Stimulated activated CD8-positive, alpha-beta memory T cell treated with anti-CD3 and anti-CD28 coated beads, Interleukin-15, amount 100 ng/mL, for 4 hours (primary cell): ENCODE data around the gene NOS2.
"Not testable (repeated sequence)": the region's sequence is repeated elsewhere in the genome, so short reads cannot be mapped to it uniquely, and the experiment has no call there.

ENCODE experiments used
- DNase-seq, 2 donors: peaks; one replicate each; pipeline ENCODE4 v3.0.0-alpha.2; 2020; ENCODE audit warnings: low read depth in 2 of 2

NOS2 gene

DNA sequence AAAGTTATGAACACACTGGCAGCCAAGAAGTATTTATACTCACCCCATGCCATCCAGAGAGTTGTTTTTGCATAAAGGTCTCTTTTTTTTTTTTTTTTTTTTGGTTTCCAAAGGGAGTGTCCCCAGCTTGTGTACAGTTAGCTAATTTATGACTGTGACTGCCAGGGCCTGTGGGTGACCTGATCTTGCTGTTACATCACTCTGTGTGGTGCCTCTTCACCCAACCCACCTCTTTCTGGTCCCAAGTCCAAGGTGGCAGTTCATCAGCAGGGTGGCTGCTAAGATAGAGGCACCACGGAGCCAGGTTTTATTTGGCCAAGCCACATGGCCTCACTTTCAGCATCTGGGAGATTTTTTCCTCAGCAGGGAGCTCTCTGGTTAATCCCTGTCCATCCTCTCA is at the start of gene NOS2:
NOS2 (minus strand) TSS at position 8 of the 400 bp plus-strand sequence. CDS start 1,720 bp downstream, outside the sequence.
- DNase-seq: no peak

DNA sequence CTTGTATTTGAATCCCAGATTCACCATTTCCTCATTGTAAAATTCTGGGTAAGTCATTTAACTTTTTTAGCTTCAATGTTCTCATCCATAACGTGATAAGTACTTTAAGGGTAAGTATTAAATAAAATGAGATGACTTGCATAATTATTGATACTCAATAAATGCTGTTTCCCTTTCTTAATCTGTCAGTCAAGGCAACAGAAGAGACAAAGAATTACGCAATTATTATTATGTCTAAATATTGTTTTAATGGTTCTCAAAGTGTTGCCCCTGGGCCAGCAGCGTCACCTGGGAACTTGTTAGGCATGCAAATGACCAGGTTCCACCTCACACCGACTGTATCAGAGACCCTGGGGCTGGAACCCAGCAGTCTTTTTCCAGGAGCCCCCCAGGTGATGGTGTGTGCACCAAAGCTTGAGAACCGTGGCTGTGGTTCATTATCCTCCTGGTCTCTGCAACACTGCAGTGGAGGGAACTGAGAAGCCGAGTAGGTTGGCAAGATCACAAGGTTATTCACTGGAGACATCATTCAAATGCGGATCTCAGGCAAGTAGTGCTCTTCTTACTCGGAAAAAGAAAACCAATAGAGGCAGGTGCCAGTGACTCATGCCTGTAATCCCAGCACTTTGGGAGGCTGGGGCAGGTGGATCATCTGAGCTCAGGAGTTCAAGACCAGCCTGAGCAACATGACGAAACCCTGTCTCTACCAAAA is 49.3 kb upstream of the NOS2 start:
- no peak for DNase-seq

DNA sequence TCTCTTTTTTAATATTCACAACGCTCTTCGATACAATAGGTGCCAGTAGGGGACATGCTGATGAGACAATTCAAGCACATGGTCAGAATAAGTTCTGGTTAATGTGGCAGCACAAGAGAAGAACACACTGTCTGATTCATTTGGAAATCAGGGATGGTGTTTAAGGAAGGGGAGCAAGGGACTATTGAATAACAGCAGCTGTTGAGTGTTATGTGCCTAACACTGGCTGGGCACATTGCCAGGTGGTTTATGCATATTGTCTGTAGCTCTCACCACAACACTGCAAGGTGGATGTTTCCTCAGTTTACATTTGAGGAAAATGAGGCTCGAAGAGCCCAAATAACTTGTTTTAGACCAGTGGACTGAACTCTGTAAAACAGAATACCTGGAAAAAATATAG is 48.6 kb upstream of the NOS2 start:
- no peak for DNase-seq

DNA sequence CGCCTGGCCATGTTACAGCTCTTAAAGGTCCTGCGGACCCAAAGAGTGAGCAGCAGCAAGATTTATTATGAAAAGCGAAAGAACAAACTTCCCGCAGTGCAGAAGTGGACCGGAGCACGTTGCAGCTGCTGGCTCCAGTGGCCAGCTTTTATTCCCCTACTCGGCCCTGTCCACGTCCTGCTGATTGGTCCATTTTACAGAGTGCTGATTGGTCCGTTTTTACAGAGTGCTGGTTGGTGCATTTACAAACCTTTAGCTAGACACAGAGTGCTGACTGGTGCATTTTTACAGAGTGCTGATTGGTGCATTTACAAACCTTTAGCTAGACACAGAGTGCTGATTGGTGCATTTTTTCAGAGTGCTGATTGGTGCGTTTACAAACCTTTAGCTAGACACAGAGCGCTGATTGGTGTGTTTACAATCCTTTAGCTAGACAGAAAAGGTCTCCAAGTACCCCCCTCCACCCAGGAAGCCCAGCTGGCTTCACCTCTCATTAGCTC is 46.5 kb upstream of the NOS2 start:
- not testable (repeated sequence) for DNase-seq

DNA sequence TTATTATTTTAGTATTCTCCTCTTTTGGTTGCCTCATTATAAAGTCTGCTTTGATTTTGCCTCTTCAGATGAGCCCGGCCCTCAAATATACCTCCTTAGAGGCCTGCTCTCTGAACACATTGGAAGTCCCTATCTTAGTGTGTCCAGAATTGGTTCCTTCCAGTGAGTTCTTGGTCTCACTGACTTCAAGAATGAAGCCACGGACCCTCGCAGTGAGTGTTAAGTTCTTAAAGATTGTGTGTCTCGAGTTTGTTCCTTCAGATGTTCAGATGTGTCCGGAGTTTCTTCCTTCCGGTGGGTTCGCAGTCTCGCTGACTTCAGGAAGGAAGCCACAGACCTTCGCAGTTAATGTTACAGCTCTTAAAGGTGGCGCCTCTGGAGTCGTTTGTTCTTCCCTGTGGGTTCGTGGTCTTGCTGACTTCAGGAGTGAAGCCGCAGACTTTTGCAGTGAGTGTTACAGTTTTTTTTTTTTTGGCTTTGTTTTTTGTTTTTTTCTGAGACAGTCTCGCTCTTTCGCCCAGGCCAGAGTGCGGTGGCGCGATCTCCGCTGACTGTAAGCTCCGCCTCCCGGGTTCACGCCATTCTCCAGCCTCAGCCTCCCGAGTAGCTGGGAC is 45.8 kb upstream of the NOS2 start:
- DNase-seq: peak in 1 of 2 donors; percentile 6

DNA sequence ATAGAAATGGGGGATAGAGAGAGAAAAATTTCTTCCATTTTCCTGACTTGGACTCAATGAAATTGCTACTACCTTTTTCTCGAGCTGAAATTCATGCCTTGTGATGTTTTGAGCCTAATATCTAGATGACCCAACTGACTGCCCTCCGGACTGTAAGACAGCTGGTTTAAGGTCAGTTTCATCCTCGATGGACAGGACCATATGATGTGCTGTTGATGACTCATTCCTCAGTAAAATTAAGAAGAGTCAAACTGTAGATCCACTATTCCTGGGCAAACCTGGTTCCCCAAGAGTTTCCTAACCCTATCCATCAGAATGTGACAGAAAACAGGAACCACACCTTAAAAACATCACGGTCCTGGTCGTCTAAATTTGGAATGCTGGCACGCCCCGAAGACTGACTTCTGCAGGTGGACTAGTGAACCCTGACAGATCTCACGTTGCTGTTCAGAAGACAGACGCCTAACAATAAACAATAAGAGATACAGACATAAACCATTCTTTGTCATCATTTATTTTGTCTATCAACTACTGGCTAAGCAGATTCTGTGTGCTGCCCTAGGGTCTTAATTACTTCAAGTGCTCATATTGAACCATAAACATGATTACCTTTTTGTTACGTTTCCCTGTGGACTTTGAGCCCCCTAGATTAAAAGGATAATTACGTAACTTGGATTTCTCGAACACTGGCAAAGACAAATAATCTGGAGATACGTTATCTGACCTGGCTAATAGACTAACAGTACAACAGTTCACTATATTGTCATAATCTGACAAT is 45.1 kb upstream of the NOS2 start:
- DNase-seq: no peak

DNA sequence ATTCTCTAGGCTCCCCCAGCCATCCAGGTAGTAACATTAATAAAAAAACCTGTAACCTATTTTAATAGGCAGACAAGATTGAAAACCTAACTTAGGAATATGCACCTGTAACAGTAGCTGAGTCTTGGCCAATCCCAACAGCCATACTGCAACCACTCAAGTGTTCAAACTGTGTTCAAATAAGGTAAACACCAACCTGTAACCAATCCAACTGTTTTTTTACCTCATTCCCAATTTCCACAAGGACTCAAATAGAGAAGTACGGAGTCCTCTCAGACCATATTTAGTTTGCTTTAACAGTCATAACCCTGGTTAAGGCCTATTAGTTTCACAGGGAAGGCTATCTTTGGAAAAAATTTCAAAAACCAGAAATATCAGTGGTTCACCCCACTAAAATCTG is 40.4 kb upstream of the NOS2 start:
- DNase-seq: no peak

DNA sequence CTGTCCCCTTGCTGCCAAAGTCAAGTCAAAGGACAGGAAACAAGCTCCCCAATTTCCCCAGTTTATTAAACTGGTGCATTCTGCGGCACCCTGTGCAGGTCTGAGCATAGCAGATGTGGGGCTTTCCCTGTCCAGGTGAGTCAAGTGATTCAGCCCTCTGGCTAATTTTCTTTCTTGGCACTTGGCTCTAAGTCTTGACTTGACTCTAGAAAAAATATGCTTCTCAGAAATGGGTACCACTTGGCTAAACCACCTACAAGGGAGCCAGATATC is 40.0 kb upstream of the NOS2 start:
- DNase-seq: not testable (repeated sequence)

DNA sequence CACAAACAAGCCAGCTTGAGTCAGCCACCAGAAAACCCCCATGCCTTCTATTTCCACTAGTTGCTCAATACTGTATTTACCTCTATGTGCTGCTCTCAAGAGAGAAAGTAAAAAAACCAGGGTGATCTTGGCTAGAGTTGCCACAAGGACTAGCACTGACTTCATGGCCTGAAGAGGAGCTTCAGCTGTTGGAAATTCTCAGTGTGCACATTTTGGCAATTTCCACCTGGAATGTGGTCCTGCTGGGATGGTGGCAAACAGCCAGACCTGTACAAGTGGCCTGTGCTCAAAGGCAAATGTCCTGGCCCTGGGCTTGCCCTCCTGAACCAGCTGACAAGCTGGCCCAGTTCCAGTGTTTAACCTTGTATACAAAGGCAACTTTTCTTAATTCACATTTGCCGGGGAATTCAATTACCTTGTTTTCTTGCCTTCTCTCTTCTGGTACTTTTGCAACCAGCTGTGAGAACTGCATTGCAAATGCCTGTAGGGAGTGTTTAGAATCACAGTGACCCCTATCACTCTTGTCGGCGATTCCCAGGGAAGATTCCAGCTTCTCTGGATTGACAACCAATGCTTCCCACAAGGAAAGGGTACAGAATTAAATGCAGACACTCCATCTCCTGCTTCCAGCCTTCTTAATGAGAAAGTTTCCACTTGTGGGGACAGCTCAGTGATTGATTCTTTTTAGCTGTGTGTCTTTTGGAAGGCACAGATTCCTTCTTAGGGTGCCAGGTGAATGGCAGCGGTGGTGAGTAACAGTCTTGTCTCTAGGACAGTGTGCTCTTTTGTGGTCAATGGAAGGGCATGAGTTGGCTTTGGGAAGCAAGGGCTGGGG is 39.5 kb upstream of the NOS2 start:
- not testable (repeated sequence) for DNase-seq

DNA sequence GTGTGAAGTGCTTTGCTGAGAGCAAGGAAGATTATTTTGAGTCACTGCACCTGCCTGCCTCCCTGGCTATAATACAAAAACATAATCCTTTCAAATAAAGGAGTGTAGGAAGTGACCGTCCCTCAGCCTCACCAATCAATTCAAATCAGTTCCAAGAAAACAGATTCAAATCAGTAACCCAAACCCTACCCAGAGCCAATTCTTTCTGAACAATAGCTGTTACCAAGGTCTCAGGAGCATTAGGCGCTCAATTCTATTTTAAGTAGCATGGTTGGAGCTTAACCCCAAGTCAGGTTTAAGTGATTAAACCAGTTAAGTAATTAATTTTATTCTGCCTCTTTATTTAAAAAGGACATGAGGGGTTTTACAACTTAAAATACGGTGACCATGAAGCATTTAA is 38.3 kb upstream of the NOS2 start:
- not testable (repeated sequence) for DNase-seq

DNA sequence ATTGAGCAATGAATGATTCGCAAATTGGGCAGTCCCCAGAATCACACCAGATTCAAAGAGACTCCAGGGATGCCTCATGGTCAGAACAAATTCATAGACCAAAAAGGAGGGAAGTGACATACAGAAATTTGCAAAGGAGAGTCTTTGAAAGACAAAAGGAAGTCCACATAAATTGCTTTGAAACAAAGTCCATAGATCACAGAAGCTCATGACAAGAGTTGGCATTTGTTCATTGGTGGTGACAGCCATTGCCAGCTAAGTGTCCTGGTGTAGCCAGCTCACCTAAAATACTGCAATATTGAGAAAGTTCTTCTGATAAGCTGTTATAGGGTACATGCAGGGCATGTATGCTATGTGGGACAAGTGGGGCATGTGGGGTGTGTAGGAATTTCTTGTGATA is 37.4 kb upstream of the NOS2 start:
- not testable (repeated sequence) for DNase-seq

DNA sequence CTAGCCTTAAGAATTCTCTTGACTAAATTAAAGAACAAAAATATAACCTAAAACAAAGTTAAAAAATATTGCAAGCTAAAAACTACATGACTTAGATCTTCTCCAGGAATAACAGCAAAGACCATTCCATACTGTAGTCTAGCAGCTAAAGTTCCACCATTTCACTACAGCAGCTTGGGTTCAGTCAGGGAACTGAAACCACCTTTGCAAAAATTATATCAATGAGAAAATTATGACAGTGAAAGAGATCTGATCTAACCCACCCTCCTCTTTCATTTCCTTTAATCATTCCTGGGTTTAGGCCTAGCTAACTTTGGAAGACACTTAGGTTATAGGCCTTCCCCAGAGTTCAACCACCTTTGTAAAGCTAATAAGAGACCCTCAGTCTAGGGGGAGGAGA is 36.3 kb upstream of the NOS2 start:
- DNase-seq: no peak

DNA sequence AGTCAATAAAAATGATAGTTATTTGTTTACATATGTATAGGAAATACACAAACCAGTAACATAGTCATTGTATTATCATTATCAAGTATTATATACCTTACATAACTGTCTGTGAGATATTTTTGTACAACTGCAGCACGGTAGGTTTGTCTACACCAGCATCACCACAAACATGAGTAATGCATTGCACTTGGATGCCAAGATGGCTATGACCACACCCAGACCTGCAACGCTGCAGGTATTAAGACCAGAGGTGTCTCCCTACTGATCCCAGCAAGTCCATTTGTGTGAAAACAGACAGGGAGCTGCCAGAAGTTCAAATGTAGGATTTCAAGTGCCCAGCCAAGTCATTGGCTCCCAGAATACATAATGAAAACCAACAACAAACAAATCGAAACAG is 34.2 kb upstream of the NOS2 start:
- DNase-seq: no peak

DNA sequence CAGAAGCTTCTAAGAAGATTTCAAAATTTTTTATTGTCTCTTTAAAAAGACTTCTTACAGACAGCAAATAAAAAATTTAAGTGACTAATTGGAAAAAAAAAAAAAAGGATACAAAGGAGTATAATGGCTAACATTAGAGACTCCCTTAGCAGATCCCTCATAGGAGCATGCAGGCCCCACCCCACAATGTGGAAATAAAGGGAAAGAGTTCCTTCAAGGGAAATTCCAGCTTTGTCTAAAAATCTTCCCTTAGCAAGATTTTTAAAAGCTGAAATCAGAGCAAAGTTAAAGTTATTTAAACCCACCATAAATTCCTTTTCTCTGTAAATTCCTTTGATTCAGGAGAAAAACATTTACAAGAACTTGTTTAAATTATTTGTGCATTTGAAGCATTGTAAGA is 32.5 kb upstream of the NOS2 start:
- DNase-seq: no peak

DNA sequence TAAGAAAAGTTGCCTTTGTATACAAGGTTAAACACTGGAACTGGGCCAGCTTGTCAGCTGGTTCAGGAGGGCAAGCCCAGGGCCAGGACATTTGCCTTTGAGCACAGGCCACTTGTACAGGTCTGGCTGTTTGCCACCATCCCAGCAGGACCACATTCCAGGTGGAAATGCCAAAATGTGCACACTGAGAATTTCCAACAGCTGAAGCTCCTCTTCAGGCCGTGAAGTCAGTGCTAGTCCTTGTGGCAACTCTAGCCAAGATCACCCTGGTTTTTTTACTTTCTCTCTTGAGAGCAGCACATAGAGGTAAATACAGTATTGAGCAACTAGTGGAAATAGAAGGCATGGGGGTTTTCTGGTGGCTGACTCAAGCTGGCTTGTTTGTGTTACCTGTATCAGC is 29.6 kb upstream of the NOS2 start:
- DNase-seq: not testable (repeated sequence)

DNA sequence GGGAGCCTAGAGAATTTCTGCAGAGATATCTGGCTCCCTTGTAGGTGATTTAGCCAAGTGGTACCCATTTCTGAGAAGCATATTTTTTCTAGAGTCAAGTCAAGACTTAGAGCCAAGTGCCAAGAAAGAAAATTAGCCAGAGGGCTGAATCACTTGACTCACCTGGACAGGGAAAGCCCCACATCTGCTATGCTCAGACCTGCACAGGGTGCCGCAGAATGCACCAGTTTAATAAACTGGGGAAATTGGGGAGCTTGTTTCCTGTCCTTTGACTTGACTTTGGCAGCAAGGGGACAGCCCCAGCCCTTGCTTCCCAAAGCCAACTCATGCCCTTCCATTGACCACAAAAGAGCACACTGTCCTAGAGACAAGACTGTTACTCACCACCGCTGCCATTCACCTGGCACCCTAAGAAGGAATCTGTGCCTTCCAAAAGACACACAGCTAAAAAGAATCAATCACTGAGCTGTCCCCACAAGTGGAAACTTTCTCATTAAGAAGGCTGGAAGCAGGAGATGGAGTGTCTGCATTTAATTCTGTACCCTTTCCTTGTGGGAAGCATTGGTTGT is 28.9 kb upstream of the NOS2 start:
- DNase-seq: not testable (repeated sequence)

DNA sequence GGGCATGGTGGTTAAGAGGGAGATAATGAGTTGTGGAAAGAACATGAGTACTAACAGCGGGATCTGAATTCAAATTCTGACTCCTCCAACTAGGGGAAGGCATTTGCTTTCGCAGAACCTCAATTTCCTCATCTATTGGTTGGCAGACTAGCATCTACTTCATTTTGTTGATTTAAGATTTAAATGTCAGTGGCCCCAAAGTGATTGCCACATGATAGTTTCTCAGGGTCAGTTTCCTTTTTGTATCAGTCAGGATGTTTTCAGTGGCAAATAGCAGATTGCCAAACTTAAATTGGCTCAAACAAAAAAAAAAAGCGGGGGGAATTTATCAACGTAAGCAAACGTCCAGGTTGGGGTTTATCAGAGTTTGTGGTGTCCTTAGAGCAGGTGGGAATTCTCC is 25.1 kb upstream of the NOS2 start:
- DNase-seq: no peak

DNA sequence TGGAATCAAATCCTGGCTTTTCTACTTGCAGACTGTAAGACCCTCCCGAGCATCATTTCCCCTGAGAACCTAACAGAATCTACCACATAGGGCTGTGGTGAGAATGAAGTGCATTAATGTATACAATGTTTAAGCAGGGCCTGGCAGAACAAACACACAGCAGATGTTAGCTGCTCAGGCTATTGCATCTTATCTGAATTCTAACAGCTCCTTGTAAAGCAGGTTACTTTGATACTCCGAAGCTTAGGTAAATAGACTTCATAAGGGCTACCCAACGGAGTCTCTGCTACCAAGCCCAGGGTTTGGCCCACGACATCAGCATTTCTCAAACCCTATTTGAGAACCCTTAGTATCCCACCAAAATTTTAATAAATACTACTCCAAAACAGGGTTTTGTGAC is 24.4 kb upstream of the NOS2 start:
- DNase-seq: no peak

DNA sequence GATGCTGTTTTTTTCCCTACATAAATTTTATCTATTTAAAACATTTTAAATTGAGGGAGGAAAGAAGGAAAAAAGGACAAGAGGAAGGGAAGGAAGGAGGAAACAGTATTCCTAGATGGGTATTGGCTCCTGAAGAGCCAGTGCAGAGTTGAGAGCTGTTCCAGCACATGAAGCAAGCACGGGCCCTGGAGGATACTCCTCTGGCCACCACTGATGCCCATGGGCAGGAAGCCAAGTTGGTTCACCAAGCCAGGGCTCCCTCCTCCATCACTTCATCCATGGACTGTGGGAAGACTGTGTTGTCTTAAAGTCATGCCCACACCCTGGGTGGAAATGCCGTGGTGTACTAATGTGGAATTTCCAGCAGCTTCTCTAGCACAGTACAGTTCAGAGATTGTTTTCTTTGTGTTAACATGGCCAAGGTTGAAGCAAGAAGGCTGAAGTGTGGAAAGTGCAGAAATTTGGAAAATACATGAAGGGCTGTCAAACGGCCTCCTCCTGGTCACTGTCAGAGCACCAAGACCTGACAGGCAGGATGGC is 23.9 kb upstream of the NOS2 start:
- DNase-seq: no peak

DNA sequence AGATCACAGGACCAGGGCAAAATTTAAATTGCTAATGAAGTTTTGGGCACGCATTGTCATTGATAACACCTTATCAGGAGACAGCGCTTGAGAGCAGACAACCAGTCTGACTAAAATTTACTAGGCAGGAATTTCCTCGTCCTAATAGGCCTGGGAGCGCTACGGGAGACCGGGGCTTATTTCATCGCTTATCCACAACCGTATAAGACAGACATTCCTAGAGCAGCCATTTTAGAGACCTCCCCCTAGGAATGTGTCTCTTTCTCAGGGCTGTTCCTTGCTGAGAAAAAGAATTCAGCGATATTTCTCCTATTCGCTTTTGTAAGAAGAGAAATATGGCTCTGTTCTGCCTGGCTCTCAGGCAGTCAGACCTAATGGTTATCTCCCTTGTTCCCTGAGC is 21.8 kb upstream of the NOS2 start:
- DNase-seq: not testable (repeated sequence)

DNA sequence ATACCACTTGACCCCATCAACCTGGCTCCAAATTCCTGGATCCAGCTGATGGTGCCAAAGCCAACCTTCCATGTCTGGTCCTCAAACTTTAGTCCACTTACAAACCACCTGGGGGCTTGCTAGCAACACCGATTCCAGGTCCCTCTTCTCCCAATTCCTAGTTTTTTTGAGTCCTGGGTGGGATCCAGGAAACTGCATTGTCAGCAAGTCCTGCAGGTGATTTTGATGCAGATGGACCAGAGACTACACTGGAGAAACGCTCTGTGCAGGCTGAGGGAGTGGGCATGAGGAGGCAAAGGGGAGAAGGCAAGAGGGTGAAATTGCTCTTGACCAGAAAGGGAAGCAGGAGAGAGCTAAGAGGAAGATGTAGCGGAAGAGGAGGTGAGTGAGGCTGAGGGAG is 21.0 kb upstream of the NOS2 start:
- no peak for DNase-seq
